Panc1 (cell line): Measurements from ENCODE around the gene TEX26. TPM values are rescaled to one million over a fixed set of nuclear protein-coding genes. Genes with fewer than 3 reads are reported as not detected.

ENCODE experiments used
- ATAC-seq: fragments of 200-7000 bp; cut with Tn5 transposase; 2 replicates; pipeline ENCODE4 v1.9.1; 2020; ENCODE audit warnings: mild to moderate bottlenecking, moderate library complexity
- BruUV-seq: library from RNA; stranded (reverse); fragments of 400-500 nt; replicated peaks from 2 replicates; lab custom pipeline; 2021; lab: Mats Ljungman, UMichigan
- CTCF ChIA-PET: fragments of 300-600 bp; sonication (Branson Sonifier 250); formaldehyde crosslinking; loops from one replicate; lab custom pipeline; 2022; ENCODE audit warnings: antibody characterized with exemption; lab: Charles Lee
- POLR2A ChIA-PET: fragments of 300-600 bp; sonication (Branson Sonifier 250); formaldehyde crosslinking; loops from one replicate; lab custom pipeline; 2022; ENCODE audit warnings: antibody characterized with exemption; lab: Charles Lee
- DNase-seq: peaks from one replicate; pipeline ENCODE4 v3.0.0-alpha.2; 2010; ENCODE audit warnings: low read depth, low spot score
- H3K27ac ChIP-seq: 2 replicates; pipeline ENCODE4 v1.5.1; 2011; ENCODE audit warnings: mild to moderate bottlenecking, low read length, inconsistent platforms
- H3K27me3 ChIP-seq: fragments of 200-500 bp; sonication (Bioruptor generic); 2 replicates; pipeline ENCODE4 v1.6.0; 2014; ENCODE audit warnings: low read length, inconsistent platforms; ENCODE audit not compliant: control insufficient read depth, insufficient read depth
- H3K36me3 ChIP-seq: fragments of 200-500 bp; sonication (Bioruptor generic); 2 replicates; pipeline ENCODE4 v1.5.1; 2014; ENCODE audit warnings: inconsistent platforms, mild to moderate bottlenecking, low read length, moderate library complexity; ENCODE audit not compliant: control insufficient read depth, insufficient read depth
- H3K4me1 ChIP-seq: 2 replicates; pipeline ENCODE4 v1.5.1; 2011; ENCODE audit warnings: inconsistent platforms, mild to moderate bottlenecking, low read length, moderate library complexity; ENCODE audit not compliant: control insufficient read depth, insufficient read depth
- H3K4me3 ChIP-seq, 2 experiments: 2 replicates each; pipeline ENCODE4 v1.5.1; 2011 to 2012; ENCODE audit warnings: low read depth in 2 of 2, low read length in 2 of 2, mild to moderate bottlenecking in 2 of 2, inconsistent platforms in 1 of 2, moderate library complexity in 1 of 2
- H3K9me3 ChIP-seq: fragments of 200-500 bp; sonication (Bioruptor generic); 2 replicates; pipeline ENCODE4 v1.5.1; 2014; ENCODE audit warnings: low read depth, mild to moderate bottlenecking, inconsistent platforms, low read length, moderate library complexity; ENCODE audit not compliant: control insufficient read depth, insufficient read depth
- POLR2AphosphoS5 ChIP-seq: IDR thresholded peaks from 2 replicates; pipeline ENCODE4 v1.6.1; 2012; ENCODE audit warnings: mild to moderate bottlenecking, low read depth, low read length, moderate library complexity
- REST ChIP-seq, 2 experiments: IDR thresholded peaks; 2 replicates each; pipeline ENCODE4 v1.6.1; 2011 to 2012; ENCODE audit warnings: low read depth in 2 of 2, control low read depth in 1 of 2, low read length in 1 of 2, mild to moderate bottlenecking in 1 of 2, moderate library complexity in 1 of 2; ENCODE audit not compliant: insufficient read depth in 1 of 2
- SIN3A ChIP-seq: IDR thresholded peaks from 2 replicates; pipeline ENCODE4 v1.6.1; 2012; ENCODE audit warnings: low read depth, mild to moderate bottlenecking, low read length, moderate library complexity, borderline replicate concordance; ENCODE audit not compliant: insufficient read depth
- TCF7L2 ChIP-seq: IDR thresholded peaks from 2 replicates; pipeline ENCODE4 v1.6.1; 2011; ENCODE audit warnings: mild to moderate bottlenecking, low read depth, low read length, inconsistent platforms
- in situ Hi-C: cut with HindIII; loops from 2 replicates; pipeline ENCODE4 v1.10.0; 2016; ENCODE audit warnings: low sequenced_read_pairs, low pct_unique_long_range_greater_than_20kb
- intact Hi-C: fragments of 100-400 bp; cut with micrococcal nuclease; formaldehyde crosslinking; loops from one replicate; pipeline ENCODE4 v1.10.0; 2022; ENCODE audit not compliant: unreplicated experiment
- total RNA-seq: library from RNA; stranded (reverse); gene quantifications from one replicate; pipeline ENCODE4 v1.2.1, GENCODE V29; 2021; ENCODE audit not compliant: unreplicated experiment
- TF ChIP-seq, protein P1 (sequence below): fragments of 450-650 bp; IDR thresholded peaks from 2 replicates; pipeline ENCODE4 v1.5.1; 2017; ENCODE audit warnings: mild to moderate bottlenecking

Gene TEX26
- total RNA-seq, 1 experiment from 2014 or later, result not detected

DNA sequence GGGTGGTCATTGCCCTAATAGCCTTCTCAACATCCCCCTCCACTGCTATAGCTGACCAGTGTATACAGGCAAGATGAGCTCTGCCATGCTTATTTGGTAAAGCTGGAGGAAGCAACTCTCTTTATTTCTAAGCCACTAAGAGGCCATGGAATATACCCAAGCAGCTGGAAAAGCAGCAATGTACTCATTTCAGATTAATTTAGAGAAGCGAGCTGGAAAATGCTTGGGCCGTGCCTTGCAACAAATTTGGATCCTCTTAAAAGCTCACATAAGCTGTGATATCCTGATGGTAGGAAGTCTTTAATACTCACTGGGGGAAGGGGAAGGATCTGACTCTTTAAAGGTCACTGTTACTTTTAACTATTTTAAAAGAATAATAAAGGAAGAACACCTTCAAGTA is 77.8 kb downstream of the TEX26 start:
- intact Hi-C loops, result no loop called here
- TF ChIP-seq REST (IDR thresholded peaks at IDR 0.05; ENCODE audit: insufficient read depth in 1 of 2, low read depth in 2 of 2, low read length in 1 of 2) (no peak), POLR2AphosphoS5 (no peak), SIN3A (no peak), TCF7L2 (no peak)
- TF ChIP-seq, protein P1, sequence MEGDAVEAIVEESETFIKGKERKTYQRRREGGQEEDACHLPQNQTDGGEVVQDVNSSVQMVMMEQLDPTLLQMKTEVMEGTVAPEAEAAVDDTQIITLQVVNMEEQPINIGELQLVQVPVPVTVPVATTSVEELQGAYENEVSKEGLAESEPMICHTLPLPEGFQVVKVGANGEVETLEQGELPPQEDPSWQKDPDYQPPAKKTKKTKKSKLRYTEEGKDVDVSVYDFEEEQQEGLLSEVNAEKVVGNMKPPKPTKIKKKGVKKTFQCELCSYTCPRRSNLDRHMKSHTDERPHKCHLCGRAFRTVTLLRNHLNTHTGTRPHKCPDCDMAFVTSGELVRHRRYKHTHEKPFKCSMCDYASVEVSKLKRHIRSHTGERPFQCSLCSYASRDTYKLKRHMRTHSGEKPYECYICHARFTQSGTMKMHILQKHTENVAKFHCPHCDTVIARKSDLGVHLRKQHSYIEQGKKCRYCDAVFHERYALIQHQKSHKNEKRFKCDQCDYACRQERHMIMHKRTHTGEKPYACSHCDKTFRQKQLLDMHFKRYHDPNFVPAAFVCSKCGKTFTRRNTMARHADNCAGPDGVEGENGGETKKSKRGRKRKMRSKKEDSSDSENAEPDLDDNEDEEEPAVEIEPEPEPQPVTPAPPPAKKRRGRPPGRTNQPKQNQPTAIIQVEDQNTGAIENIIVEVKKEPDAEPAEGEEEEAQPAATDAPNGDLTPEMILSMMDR, result no peak
- ATAC-seq (no peak), DNase-seq (no peak)
- ChIA-PET POLR2A (no interaction called here), CTCF (no interaction called here)
- Histone ChIP-seq H3K27ac (no peak overlapping the region), H3K4me1 (no peaks in the 10 kb centered on the region), H3K36me3 (no peaks in the 10 kb centered on the region), H3K9me3 (no peaks in the 10 kb centered on the region), H3K4me3 (no peak overlapping the region), H3K27me3 (no peaks in the 10 kb centered on the region)
- no TSS peak for BruUV-seq
- in situ Hi-C loops, result no loop called here

DNA sequence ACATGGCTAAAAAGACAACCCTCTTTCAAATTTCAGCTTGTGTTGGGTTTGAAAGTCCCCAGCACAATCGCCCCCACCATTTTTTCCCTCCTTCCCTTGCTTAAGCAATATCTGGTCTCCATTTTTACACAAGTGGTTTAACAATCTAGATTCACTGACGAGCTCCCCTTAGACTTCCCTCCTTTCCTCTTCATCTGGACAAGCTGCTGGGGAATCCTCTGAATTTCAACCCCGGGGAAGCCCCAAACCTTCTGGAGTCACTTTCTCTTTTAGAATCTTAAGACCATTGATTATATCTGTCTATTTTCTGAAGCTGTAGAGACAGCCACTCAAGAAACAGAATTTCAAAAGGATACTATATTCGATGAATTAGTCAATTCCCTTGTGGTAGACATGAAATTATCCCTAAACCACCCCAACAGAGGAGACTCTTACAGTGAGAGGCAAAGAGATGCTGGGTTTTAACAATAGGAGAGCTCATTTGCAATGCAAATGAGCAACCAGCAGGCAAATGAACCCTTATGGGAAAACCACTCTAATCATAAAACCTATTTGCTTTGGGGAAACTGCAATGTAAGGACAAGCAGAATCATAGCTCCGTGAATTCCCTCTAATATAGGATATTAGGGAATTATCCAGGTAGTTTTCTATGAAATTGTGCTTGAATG is 78.9 kb downstream of the TEX26 start:
- H3K27ac ChIP-seq, result no peak overlapping the region
- ATAC-seq, result no peak
- TF ChIP-seq TCF7L2, result no peak
- TF ChIP-seq, protein P1, result no peak
- TF ChIP-seq REST (IDR thresholded peaks at IDR 0.05; ENCODE audit: insufficient read depth in 1 of 2, low read depth in 2 of 2, low read length in 1 of 2), result no peak
- TF ChIP-seq SIN3A, result no peak
- no peak for TF ChIP-seq POLR2AphosphoS5
- DNase-seq, result no peak
- H3K27me3 ChIP-seq, result no peaks in the 10 kb centered on the region
- H3K4me1 ChIP-seq, result no peaks in the 10 kb centered on the region
- BruUV-seq, result no TSS peak
- ChIA-PET POLR2A (no interaction called here), CTCF (no interaction called here)
- no peak overlapping the region for H3K4me3 ChIP-seq
- no peaks in the 10 kb centered on the region for H3K36me3 ChIP-seq
- in situ Hi-C loops, result no loop called here
- intact Hi-C loops, result no loop called here
- H3K9me3 ChIP-seq, result no peaks in the 10 kb centered on the region
